Erythroblast (primary cell): ENCODE results near the gene ZBTB38.

Experiments
- DNase-seq, 2 experiments: peaks; one replicate each; lab custom pipeline; 2025; lab: John Stamatoyannopoulos, UW
- GATA1 ChIP-seq: IDR thresholded peaks from 2 replicates; pipeline ENCODE4 v1.6.1; 2011; ENCODE audit warnings: low read depth, mild to moderate bottlenecking, control low read depth, low read length, moderate library complexity
- POLR2A ChIP-seq: IDR thresholded peaks from 2 replicates; pipeline ENCODE4 v1.6.1; 2011; ENCODE audit warnings: mild to moderate bottlenecking, low read length

ZBTB38 gene

GRCh38 chr3:141367038-141367730, 1.1 kb upstream of the ZBTB38 start:
- TF ChIP-seq POLR2A (no peak), GATA1 (no peak)
- DNase-seq: peak in 1 of 2 experiments; percentile 34

GRCh38 chr3:141368925-141369794, 856 bp downstream of the ZBTB38 start:
- TF ChIP-seq GATA1: no peak
- no peak for TF ChIP-seq POLR2A
- peak in 1 of 2 experiments; percentile 23 for DNase-seq

- TF ChIP-seq POLR2A (no peak), GATA1 (no peak)
Observed at GRCh38 chr3:141370065-141370533, 1.8 kb downstream of the ZBTB38 start.

GRCh38 chr3:141371882-141372281, 3.6 kb downstream of the ZBTB38 start:
- no peak for DNase-seq
- TF ChIP-seq GATA1 (no peak), POLR2A (no peak)

More at GRCh38 chr3:141370065-141370533, 1.8 kb downstream of the ZBTB38 start:
- DNase-seq: peak; percentile 87 to 91

- TF ChIP-seq GATA1: no peak
- TF ChIP-seq POLR2A: no peak
- no peak for DNase-seq
Observed at GRCh38 chr3:141372656-141373055, 4.4 kb downstream of the ZBTB38 start.

- TF ChIP-seq POLR2A: no peak
- TF ChIP-seq GATA1: no peak
- no peak for DNase-seq
Observed at GRCh38 chr3:141373232-141373631, 4.9 kb downstream of the ZBTB38 start.

- TF ChIP-seq GATA1 (no peak), POLR2A (no peak)
- DNase-seq: no peak
Observed at GRCh38 chr3:141373768-141374526, 5.6 kb downstream of the ZBTB38 start.

- TF ChIP-seq GATA1: no peak
- no peak for TF ChIP-seq POLR2A
Observed at GRCh38 chr3:141375381-141376301, 7.3 kb downstream of the ZBTB38 start.

GRCh38 chr3:141377377-141377776, 9.1 kb downstream of the ZBTB38 start:
- no peak for DNase-seq
- TF ChIP-seq GATA1 (no peak), POLR2A (no peak)

More at GRCh38 chr3:141375381-141376301, 7.3 kb downstream of the ZBTB38 start:
- no peak for DNase-seq

GRCh38 chr3:141378556-141378955, 10.3 kb downstream of the ZBTB38 start:
- no peak for TF ChIP-seq POLR2A
- no peak for TF ChIP-seq GATA1
- no peak for DNase-seq

- DNase-seq: no peak
- TF ChIP-seq POLR2A (no peak), GATA1 (no peak)
Observed at GRCh38 chr3:141379250-141379966, 11.1 kb downstream of the ZBTB38 start.

- DNase-seq: no peak
- TF ChIP-seq POLR2A: no peak
- TF ChIP-seq GATA1: no peak
Observed at GRCh38 chr3:141380279-141380678, 12.0 kb downstream of the ZBTB38 start.
